Keratinocyte (primary cell): ENCODE measurements around the gene OSBPL10. TPM values are rescaled to one million over a fixed set of nuclear protein-coding genes. Genes with fewer than 3 reads are reported as not detected.
A peak's percentile ranks its signal among the peaks of the same experiment; 100 is the strongest.

Experiments used
- DNase-seq: peaks from one replicate; pipeline ENCODE4 v3.0.0-alpha.2; 2011; ENCODE audit warnings: low read depth, missing footprints, low spot score
- FAIRE-seq: peaks from 2 replicates; lab custom pipeline; 2011; peaks lifted over from hg19 to GRCh38; lab: Jason Lieb, UNC
- H2AFZ ChIP-seq: 2 replicates; pipeline ENCODE4 v1.6.0; 2012; ENCODE audit warnings: low read length, control low read depth, inconsistent platforms; ENCODE audit not compliant: control insufficient read depth
- H3K27ac ChIP-seq: 2 replicates; pipeline ENCODE4 v1.5.1; 2011; ENCODE audit warnings: low read length; ENCODE audit not compliant: control insufficient read depth, insufficient read depth
- H3K27me3 ChIP-seq: 3 replicates; pipeline ENCODE4 v1.6.0; 2011; ENCODE audit warnings: low read length; ENCODE audit not compliant: control insufficient read depth, insufficient read depth; ENCODE audit errors: extremely low read depth
- H3K36me3 ChIP-seq, 2 experiments: 2 replicates in 1 of 2; 3 replicates in 1 of 2; pipeline ENCODE4 v1.5.1; 2011; ENCODE audit warnings: low read length in 2 of 2, mild to moderate bottlenecking in 1 of 2; ENCODE audit not compliant: control insufficient read depth in 2 of 2, insufficient read depth in 2 of 2; ENCODE audit errors: extremely low read depth in 1 of 2
- H3K4me1 ChIP-seq: 3 replicates; pipeline ENCODE4 v1.5.1; 2011; ENCODE audit warnings: low read length; ENCODE audit not compliant: control insufficient read depth, insufficient read depth; ENCODE audit errors: extremely low read depth
- H3K4me2 ChIP-seq: 3 replicates; pipeline ENCODE4 v1.6.0; 2011; ENCODE audit warnings: low read depth, low read length; ENCODE audit not compliant: control insufficient read depth, insufficient read depth; ENCODE audit errors: extremely low read depth
- H3K4me3 ChIP-seq, 3 experiments: fragments of 200-600 bp in 1 of 3; sonication (generic) in 1 of 3; 2 replicates in 2 of 3; 3 replicates in 1 of 3; pipeline ENCODE4 v1.5.1; 2011 to 2016; ENCODE audit warnings: low read length in 3 of 3, mild to moderate bottlenecking in 3 of 3, control low read depth in 2 of 3, inconsistent platforms in 1 of 3, low read depth in 1 of 3, mixed read lengths in 1 of 3, mixed run types in 1 of 3, moderate library complexity in 1 of 3; ENCODE audit not compliant: control insufficient read depth in 2 of 3, insufficient read depth in 2 of 3; ENCODE audit errors: extremely low read depth in 1 of 3
- H3K79me2 ChIP-seq: 2 replicates; pipeline ENCODE4 v1.6.0; 2012; ENCODE audit warnings: low read length; ENCODE audit not compliant: control insufficient read depth, insufficient read depth
- H3K9ac ChIP-seq: 3 replicates; pipeline ENCODE4 v1.6.0; 2011; ENCODE audit warnings: low read length; ENCODE audit not compliant: control insufficient read depth, insufficient read depth; ENCODE audit errors: extremely low read depth
- H3K9me1 ChIP-seq: 3 replicates; pipeline ENCODE4 v1.6.0; 2011; ENCODE audit warnings: low read length; ENCODE audit not compliant: control insufficient read depth, insufficient read depth; ENCODE audit errors: extremely low read depth
- H3K9me3 ChIP-seq: 2 replicates; pipeline ENCODE4 v1.5.1; 2012; ENCODE audit warnings: low read depth, low read length; ENCODE audit not compliant: control insufficient read depth
- H4K20me1 ChIP-seq: 3 replicates; pipeline ENCODE4 v1.6.0; 2011; ENCODE audit warnings: low read length; ENCODE audit not compliant: control insufficient read depth, insufficient read depth; ENCODE audit errors: extremely low read depth
- EZH2 ChIP-seq: IDR thresholded peaks from one replicate; pipeline ENCODE4 v1.6.1; 2012; ENCODE audit warnings: inconsistent platforms, mild to moderate bottlenecking, low read length, moderate library complexity
- dilution Hi-C: fragments of 300-500 bp; cut with MboI; formaldehyde crosslinking; loops from one replicate; pipeline ENCODE4 v1.7.0; 2020; ENCODE audit warnings: low sequenced_read_pairs; ENCODE audit not compliant: extremely low pct_ligation_motif_present
- polyA plus RNA-seq, 5 experiments: library from polyadenylated mRNA; depleted of rRNA in 3 of 5; stranded (reverse) in 3 of 5; stranded (forward) in 1 of 5; unstranded in 1 of 5; fragments of >200 nt; gene quantifications; 1 replicate in 1 of 5; 2 replicates in 3 of 5; 3 replicates in 1 of 5; pipeline versions ENCODE4 v1.2.1 to v1.2.3, GENCODE V29; 2011 to 2012; ENCODE audit warnings: missing spikeins in 2 of 5, low read depth in 1 of 5, low replicate concordance in 1 of 5
- TF ChIP-seq, protein P1 (sequence below), 3 experiments: IDR thresholded peaks in 1 of 3; conservative IDR thresholded peaks in 1 of 3; optimal IDR thresholded peaks in 1 of 3; 2 replicates in 2 of 3; 3 replicates in 1 of 3; pipeline versions ENCODE3 to v1.5.1; 2011; ENCODE audit warnings: low read length in 3 of 3, mild to moderate bottlenecking in 3 of 3, moderate library complexity in 2 of 3, control low read depth in 1 of 3, inconsistent platforms in 1 of 3; ENCODE audit not compliant: insufficient read depth in 2 of 3; ENCODE audit errors: extremely low read depth in 1 of 3

The OSBPL10 gene
- polyA plus RNA-seq, 1 donor (not counting 4 experiments of a cell fraction or from before 2014, with no cell fraction given), result 50.1 TPM

DNA sequence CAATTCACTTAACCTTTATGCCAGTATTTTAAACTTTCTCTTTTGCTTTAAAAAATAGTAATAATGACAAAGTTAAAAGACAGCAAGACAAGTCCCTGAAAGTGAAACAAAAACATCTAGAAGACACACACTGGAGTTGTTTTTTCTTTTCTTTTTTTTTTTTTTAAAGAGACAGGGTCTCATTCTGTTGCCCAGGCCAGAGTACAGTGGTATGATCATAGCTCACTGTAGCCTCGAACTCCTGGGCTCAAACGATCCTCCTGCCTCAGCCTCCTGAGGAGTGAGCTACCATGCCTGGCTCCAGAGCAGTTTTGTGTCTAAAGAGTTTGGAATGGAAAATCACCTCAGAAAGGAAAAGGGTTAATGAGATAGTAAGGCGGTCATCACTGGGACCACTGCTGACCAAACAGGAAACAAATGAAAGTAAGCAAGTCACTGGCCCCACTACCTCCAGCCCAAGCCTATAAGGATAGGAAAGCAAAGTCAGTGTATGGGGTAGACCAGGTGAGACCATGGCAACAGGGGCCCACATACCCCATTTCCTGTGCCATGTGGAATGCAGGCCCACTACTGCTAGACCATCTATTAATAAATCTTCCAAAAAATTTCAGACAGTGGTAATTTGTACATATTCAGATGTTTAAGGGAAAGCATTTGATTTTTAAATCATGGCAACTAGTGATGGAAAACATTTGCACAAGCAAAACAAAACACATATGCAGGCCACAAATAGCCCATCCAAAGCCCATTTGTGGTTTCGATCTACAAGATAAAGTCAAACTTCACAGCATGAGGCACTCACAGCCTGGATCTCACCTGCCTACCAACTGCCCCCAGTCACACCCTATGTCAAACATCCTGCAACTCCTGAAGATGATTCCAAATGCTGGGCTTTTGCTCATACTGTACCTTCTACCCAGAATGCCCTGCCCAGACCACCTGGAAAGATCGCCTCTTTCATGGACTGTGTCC is 62.6 kb downstream of the OSBPL10 start:
- no peak for FAIRE-seq

DNA sequence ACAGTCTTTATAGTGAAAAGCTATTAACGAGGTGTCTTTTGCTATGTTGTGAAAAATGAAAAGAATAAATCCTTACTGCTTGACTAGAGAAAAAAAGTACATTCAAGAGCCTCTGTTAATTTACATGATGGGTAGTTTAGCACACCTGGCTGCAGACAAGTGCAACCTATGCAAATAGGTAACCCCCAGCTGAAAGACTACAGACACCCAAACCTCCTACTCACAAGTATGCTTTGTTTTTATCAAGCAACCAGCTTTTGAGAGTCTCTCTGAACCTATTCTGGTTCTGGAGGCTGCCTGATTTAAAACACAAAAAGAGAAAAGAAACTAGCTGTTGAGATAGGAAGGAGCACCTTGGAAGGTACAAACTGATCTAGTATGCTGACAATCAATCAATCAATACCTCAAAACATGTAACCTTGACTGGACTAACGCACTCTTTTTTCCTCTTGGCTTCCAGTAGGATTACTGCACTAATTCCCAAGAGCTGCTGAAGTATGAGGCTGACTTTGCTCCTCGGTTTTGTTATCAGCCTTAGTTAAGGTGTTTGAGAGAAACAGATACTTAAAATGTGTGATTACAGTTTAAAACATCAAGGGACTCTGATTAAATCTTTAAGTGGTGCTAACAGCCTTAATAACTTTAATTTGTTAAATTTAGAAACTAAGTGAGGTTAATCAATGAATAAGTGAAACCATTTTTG is 63.6 kb downstream of the OSBPL10 start:
- DNase-seq, result no peak
- no peak overlapping the region for H3K9ac ChIP-seq
- FAIRE-seq, result no peak
- H3K9me3 ChIP-seq, result no peaks in the 10 kb centered on the region
- peak overlapping the region; percentile 44 for H3K4me2 ChIP-seq
- no peaks in the 10 kb centered on the region for H3K27me3 ChIP-seq
- no peaks in the 10 kb centered on the region for H4K20me1 ChIP-seq
- H3K9me1 ChIP-seq, result peaks cover 3% of the 10 kb centered on the region
- H3K27ac ChIP-seq, result peak overlapping the region; percentile 39
- peaks cover 27% of the 10 kb centered on the region for H3K4me1 ChIP-seq
- dilution Hi-C loops, result no loop called here
- H3K4me3 ChIP-seq, result no peak overlapping the region
- no peak overlapping the region for H2AFZ ChIP-seq
- H3K36me3 ChIP-seq, result peaks cover 3 to 5% of the 10 kb centered on the region in 2 experiments
- TF ChIP-seq, protein P1, sequence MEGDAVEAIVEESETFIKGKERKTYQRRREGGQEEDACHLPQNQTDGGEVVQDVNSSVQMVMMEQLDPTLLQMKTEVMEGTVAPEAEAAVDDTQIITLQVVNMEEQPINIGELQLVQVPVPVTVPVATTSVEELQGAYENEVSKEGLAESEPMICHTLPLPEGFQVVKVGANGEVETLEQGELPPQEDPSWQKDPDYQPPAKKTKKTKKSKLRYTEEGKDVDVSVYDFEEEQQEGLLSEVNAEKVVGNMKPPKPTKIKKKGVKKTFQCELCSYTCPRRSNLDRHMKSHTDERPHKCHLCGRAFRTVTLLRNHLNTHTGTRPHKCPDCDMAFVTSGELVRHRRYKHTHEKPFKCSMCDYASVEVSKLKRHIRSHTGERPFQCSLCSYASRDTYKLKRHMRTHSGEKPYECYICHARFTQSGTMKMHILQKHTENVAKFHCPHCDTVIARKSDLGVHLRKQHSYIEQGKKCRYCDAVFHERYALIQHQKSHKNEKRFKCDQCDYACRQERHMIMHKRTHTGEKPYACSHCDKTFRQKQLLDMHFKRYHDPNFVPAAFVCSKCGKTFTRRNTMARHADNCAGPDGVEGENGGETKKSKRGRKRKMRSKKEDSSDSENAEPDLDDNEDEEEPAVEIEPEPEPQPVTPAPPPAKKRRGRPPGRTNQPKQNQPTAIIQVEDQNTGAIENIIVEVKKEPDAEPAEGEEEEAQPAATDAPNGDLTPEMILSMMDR (optimal IDR thresholded peaks at IDR 0.05 in 1 of 3, IDR thresholded peaks at IDR 0.05 in 1 of 3, conservative IDR thresholded peaks at IDR 0.05 in 1 of 3; ENCODE audit: extremely low read depth in 1 of 3, insufficient read depth in 2 of 3, low read length in 3 of 3), result no peak
- peaks cover 93% of the 10 kb centered on the region for H3K79me2 ChIP-seq

More for the DNA sequence above, 62.6 kb downstream of the OSBPL10 start:
- no peak for DNase-seq
- Histone ChIP-seq H4K20me1 (no peaks in the 10 kb centered on the region), H3K9me3 (no peaks in the 10 kb centered on the region), H3K9ac (no peak overlapping the region), H3K79me2 (peaks cover 96% of the 10 kb centered on the region), H3K9me1 (peaks cover 3% of the 10 kb centered on the region), H3K4me3 (no peak overlapping the region), H2AFZ (no peak overlapping the region), H3K4me1 (peaks cover 23% of the 10 kb centered on the region), H3K27ac (no peak overlapping the region), H3K4me2 (peak overlapping the region; percentile 44), H3K27me3 (no peaks in the 10 kb centered on the region), H3K36me3 (peaks cover 3 to 8% of the 10 kb centered on the region in 2 experiments)
- dilution Hi-C loops, result no loop called here
- no peak for TF ChIP-seq EZH2
- TF ChIP-seq, protein P1 (optimal IDR thresholded peaks at IDR 0.05 in 1 of 3, IDR thresholded peaks at IDR 0.05 in 1 of 3, conservative IDR thresholded peaks at IDR 0.05 in 1 of 3; ENCODE audit: extremely low read depth in 1 of 3, insufficient read depth in 2 of 3, low read length in 3 of 3), result no peak
